IPS-18c (cell line): ENCODE data around the gene FBXO22.
A peak's percentile ranks its signal among the peaks of the same experiment; 100 is the strongest.
"Not testable (repeated sequence)": the region's sequence is repeated elsewhere in the genome, so short reads cannot be mapped to it uniquely, and the experiment has no call there.

Source experiments
- H3K4me3 ChIP-seq: 2 replicates; pipeline ENCODE4 v1.7.0; 2013; ENCODE audit warnings: low read depth, mild to moderate bottlenecking, low read length, moderate library complexity; ENCODE audit not compliant: insufficient read depth
- H3K9me3 ChIP-seq: one replicate; pipeline ENCODE4 v1.6.1; 2013; ENCODE audit warnings: mild to moderate bottlenecking, low read length, moderate library complexity; ENCODE audit not compliant: control insufficient read depth, insufficient read depth

FBXO22 gene

GRCh38 chr15:75903331-75904239 is at the start of gene FBXO22:
Gene FBXO22 (plus strand): TSS chr15:75903878. CDS start chr15:75903964, 86 bp downstream.
- H3K9me3 ChIP-seq, result no peaks in the 10 kb centered on the region

DNA sequence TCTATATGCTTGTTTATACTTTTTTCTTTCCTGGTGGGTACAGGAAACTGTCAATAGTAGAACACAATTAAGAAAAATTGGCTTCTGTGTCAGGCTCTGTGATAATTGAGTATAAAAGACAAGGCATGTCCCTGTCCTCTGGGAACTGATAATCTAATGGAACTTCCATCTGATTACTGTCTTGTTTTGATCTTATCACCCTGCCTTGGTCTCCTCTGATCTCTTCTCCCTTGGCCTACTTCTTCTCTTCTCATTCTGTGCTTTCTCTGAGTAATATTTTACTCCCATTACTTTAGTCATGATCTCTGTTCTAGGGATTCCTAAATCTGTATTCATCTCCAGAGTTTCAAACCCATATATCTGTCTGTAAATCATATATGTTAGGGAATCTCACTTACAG is 45.8 kb upstream of the FBXO22 start:
- Histone ChIP-seq H3K4me3 (no peak overlapping the region), H3K9me3 (no peaks in the 10 kb centered on the region)

More at GRCh38 chr15:75903331-75904239, at the start of gene FBXO22:
- peak within 1 kb of the TSS; percentile 97 for H3K4me3 ChIP-seq

GRCh38 chr15:75861750-75862402 is 41.8 kb upstream of the FBXO22 start:
- no peak overlapping the region for H3K4me3 ChIP-seq
- no peaks in the 10 kb centered on the region for H3K9me3 ChIP-seq

DNA sequence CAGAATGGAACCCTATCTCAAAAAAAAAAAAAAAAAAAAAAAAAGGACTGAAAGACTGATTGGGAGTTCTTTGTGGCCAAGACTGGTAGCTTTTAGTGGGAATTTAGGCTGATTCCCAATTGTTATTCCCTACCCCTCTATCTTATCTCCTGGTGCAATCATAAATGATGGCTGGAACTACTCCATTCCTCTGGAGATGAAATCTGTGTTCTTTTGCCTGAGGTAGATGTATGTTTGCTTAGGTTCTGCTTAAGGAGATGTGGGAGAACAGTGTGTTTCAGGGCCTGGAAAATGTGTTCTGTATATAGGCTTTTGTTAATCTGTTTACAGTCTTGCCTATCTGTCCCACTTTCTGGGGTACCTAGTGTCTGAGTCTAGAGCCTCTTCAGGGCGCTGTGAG is 40.9 kb upstream of the FBXO22 start:
- H3K4me3 ChIP-seq, result no peak overlapping the region
- H3K9me3 ChIP-seq, result no peaks in the 10 kb centered on the region

DNA sequence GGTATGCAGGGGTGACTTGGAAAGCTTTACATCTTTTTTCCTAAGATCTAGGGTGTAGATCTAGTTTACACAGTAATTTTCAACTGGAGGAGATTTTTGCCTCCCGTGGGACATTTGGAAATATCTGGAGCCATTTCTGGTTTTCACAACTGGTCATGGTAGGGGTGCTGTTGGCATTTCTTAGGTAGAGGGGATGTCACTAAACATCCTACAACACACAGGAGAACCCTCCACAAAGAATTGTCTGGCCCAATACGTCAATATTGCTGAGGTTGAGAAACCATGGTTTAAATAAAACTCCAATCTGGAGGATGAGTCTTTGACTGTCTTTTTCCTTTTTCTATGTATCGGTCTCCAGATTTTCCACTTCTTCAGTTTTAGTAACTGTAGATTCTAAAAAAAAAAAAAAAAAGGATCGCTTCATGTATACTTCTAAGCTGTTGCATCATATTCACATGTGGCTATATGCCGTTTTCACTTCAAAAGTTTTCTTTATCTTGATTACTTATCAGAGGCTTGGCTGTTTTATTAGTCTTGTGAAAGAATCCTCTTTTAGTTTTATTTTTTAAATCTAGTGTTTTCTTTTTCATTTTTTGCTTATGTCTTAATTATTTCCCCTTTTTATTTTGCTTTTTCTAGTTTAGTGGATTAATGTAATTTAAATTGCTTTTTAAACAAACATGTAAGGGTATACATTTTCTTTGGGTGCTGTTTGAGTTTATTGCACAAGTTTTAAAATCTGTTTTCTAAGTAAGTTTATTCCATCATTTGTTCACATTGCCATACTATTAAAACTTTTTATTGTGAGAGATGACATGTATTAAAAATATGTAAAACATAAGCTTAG is 39.2 kb upstream of the FBXO22 start:
- Histone ChIP-seq H3K9me3 (no peaks in the 10 kb centered on the region), H3K4me3 (no peak overlapping the region)

DNA sequence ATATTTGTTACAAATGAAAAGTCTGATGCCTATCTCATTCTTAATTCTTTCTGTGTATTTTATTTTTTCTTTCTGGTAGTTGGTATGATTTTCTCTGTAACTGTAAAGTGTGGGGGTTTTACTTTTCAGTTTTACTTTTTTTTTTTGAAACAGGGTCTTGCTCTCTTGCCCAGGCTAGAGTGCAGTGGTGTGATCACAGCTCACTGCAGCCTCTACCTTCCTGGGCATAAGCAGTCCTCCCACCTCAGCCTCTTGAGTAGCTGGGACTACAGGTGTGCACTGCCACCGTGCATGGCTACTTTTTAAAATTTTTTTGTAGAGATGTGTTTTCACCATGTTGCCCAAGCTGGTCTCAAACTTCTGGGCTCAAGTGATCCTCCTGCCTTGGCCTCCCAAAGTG is 37.6 kb upstream of the FBXO22 start:
- H3K4me3 ChIP-seq, H3K9me3 ChIP-seq: not testable (repeated sequence)

DNA sequence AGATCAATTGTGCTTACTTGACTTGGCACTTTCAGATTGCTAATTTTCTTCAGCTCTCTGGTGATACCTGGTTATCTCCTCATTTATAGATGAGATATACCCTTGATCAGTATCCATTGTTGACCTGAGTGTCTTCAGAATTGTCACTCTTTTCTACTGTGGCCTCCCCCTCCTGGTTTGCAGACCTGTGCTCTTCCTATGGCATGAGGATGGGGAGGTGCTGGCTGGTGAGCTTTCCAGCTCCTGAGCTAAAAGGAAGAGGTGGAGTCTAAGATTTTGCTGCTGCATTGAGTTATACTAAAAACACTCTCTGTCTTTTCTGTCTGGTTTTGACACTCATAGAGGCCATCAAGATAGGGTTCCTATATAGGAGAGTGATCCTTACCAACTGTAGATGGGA is 36.8 kb upstream of the FBXO22 start:
- no peaks in the 10 kb centered on the region for H3K9me3 ChIP-seq
- no peak overlapping the region for H3K4me3 ChIP-seq

DNA sequence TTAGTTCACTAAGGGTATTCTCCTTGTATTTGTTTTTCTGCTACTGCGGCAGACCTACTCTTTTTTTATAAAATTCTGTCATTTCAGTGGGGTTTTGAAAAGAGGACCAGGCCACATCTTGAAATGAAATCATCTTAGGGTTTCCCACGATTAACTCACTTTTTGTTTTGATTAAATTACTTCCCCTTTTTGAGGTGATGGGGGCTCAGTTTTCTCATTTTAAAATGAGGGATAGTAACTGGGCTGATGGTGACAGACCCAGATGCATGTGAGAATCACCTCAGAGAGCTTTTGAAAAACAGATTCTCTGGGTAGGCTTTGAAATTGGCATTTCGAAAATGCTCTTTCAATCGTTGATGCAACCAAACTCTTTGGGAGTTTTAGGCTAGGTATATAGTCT is 36.2 kb upstream of the FBXO22 start:
- no peak overlapping the region for H3K4me3 ChIP-seq
- no peaks in the 10 kb centered on the region for H3K9me3 ChIP-seq

DNA sequence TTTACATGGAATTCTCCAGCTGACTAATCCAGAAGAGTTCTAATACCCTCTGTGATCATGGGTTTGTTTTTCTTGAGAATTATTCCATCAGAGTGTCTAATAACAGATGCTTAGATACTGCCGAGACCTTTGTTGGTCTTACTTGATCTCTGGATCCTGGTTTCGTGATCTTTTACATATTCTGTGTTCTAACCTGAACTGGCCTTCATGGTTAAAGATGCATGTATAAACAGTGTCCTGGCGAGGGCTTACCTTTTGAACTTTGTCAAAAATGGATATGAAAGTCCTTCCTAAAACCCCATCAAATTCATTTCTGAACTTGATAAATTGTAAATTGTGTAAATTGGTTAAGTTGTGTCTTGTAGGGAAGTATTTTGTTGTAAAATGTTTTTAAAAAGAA is 35.7 kb upstream of the FBXO22 start:
- no peak overlapping the region for H3K4me3 ChIP-seq
- no peaks in the 10 kb centered on the region for H3K9me3 ChIP-seq

DNA sequence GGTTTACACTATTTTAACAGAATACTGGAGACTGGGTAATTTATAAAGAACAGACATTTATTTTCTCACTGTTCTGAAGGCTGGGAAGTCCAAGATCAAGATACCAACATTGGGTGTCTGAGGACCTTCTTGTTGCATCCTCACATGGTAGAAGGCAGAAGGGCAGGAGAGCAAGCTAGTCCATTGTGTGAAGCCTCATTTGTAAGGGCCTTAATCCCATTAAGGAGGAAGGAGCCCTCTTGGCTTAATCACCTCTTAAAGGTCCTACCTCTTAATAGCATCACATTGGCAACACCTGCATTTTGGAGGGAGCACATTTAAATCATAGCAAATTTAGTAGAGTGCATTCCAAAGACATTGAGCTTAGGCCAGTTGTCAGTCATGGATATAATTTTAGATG is 34.2 kb upstream of the FBXO22 start:
- H3K9me3 ChIP-seq, result no peaks in the 10 kb centered on the region
- no peak overlapping the region for H3K4me3 ChIP-seq

DNA sequence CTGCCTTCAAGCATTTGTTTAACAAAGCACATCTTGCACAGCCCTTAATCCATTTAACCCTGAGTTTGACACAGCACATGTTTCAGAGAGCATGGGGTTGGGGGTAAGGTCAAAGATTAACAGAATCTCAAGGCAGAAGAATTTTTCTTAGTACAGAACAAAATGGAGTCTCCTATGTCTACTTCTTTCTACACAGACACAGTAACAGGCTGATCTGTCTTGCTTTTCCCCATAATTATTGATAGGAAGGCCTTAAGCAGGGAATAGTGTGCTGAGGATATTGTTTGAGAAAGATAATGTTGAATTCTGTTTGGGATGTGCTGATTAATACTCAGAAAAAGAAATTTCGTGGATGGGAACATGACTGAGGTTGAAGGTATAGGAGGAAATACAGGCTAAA is 32.1 kb upstream of the FBXO22 start:
- not testable (repeated sequence) for H3K4me3 ChIP-seq, H3K9me3 ChIP-seq

DNA sequence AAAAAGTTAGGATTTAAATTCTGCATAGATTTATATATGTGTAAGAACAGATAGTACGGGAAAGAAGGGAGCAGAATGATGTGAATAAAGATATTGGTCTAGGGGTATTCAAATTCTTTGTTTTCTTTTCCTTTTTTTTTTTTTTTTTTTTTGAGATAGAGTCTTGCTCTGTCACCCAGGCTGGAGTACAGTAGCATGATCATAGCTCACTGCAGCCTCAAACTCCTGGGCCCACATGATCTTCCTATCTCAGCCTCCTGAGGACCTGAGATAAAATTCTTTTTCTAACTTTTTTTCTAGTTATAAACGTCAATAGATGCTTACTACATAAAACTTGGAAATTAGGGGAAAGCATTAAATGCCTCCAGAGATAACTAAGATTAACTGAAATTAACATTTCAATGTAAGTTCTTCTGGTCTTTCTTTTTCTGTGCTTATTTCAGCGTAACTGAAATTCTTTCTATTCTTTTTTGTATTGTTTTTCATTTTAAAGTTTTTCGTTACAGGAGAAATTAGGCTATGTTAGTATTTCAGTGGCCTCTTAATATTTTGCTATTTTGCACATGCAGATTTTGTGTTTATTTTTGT is 31.2 kb upstream of the FBXO22 start:
- no peaks in the 10 kb centered on the region for H3K9me3 ChIP-seq
- H3K4me3 ChIP-seq, result no peak overlapping the region

DNA sequence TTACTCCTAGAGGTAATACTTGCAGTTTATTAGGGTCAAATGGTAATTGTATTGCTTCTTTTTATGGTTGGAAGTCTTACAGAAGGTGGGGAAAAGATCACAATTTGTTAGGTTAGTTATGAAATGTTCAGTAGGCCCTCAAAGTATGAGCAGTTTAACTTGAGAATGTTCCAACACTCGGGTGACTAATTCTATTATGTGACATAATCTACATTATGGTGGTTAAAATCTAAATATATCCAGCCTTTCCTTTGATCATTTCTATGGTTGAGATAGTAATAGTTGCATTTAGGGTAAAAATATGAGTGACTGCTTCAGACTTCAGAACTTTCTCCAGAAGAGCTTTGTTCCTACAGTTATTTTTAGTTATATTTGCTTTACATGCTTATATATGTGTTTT is 19.6 kb upstream of the FBXO22 start:
- H3K9me3 ChIP-seq, result no peaks in the 10 kb centered on the region
- H3K4me3 ChIP-seq, result no peak overlapping the region

DNA sequence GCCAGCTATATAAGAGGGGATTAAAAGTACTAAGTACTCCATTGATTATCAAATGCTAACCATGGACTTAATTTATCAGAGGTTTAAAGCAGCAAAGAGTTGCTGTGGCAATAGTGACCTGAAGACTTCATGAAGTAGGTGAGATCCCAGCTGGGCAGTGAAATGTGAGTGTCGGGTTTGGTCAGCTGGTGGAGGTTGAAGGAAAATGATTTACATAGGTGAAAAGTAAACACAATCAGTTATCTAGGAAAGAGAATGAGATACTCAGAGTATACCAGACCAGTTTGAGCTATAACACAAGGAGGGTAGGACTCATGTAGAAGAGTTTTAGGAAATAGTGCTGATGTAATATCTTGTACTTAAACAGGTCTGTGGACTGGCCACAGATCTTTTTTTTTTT is 16.5 kb upstream of the FBXO22 start:
- H3K4me3 ChIP-seq, result no peak overlapping the region
- H3K9me3 ChIP-seq, result no peaks in the 10 kb centered on the region

DNA sequence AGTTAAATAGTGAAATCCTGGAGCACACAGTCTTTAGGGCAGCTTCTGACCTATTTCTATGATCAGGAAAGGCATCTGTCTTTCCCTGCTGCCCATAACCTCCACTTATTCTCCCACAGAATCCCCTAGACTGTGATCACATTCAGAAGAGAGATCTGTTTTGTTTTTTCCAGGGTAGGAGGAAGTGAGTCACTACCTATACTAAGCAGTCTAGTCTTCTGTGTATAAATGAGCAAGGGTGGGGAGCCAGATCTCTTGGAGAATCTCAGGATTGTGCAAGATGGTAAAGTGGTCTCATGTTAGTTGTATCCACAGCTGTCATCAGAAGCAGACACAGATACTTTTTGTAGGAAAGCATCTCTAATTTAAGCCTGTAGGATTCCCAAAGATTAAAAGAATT is 11.8 kb upstream of the FBXO22 start:
- H3K9me3 ChIP-seq, result no peaks in the 10 kb centered on the region
- H3K4me3 ChIP-seq, result no peak overlapping the region

DNA sequence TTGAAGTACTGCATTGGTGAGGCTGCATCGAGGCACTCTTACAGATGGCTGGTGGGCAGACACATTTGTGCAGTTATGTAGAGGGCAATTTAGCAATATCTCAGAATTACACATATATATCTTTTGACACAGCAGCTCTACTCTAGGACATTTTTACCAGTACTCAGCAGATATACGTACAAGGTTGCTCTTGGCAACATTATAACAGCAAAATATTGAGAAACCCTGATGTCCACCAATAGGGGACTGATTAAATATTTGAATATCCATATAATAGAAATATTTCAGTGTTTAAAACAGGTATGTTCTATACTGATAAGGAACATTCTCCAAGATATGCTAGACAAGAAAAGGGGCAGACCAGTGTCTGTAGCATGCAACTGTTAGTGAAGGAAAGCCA is 7.9 kb upstream of the FBXO22 start:
- Histone ChIP-seq H3K4me3 (no peak overlapping the region), H3K9me3 (no peaks in the 10 kb centered on the region)

DNA sequence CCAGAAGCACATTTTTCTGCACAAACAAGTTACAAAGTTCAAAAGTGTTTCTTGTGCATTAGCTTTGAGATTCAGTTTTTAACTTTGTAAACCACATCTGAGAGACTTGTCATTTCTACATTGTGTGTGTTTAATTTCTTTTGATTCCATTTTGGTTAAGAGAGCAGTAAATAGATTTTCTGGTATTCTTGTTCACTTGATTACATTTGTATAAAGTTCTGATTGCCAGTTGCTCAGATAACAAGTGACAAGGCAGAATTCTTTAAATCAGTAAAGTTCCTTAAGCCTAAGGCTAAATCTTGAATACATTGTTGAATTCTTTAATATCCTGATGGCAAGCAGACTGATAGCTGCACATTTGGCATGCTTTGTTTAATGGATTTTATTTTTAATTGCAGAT is 3.1 kb upstream of the FBXO22 start:
- no peaks in the 10 kb centered on the region for H3K9me3 ChIP-seq
- no peak overlapping the region for H3K4me3 ChIP-seq
